ENCODE data around the gene TRPC4AP. TPM values are rescaled to one million over a fixed set of nuclear protein-coding genes. Genes with fewer than 3 reads are reported as not detected.

TRPC4AP gene
- total RNA-seq, 1 donor from 2014 or later: 60.2 TPM

- Mint-ChIP-seq H3K36me3 (ENCODE audit: low read depth) (peaks cover 74% of the 10 kb centered on the region), H3K27me3 (no peaks in the 10 kb centered on the region), H3K9me3 (no peaks in the 10 kb centered on the region), H3K4me3 (no peak overlapping the region), H3K4me1 (peaks cover 3% of the 10 kb centered on the region), H3K27ac (no peak overlapping the region)
- intact Hi-C loops (cut with micrococcal nuclease): no loop called here
- CTCF ChIA-PET: no interaction called here
- ATAC-seq (ENCODE audit: low read depth): no peak
- no peak for TF ChIP-seq CTCF (IDR thresholded peaks at IDR 0.05)
- no peak for DNase-seq
- POLR2A ChIA-PET: no interaction called here
These were observed 96.2 kb downstream of the TRPC4AP start for GRCh38 chr20:34996243-34997028.

- intact Hi-C loops (cut with micrococcal nuclease): no loop called here
- H3K4me1 Mint-ChIP-seq: peaks cover 1% of the 10 kb centered on the region
- H3K27me3 Mint-ChIP-seq: no peaks in the 10 kb centered on the region
- ChIA-PET CTCF (no interaction called here), POLR2A (no interaction called here)
- ATAC-seq (ENCODE audit: low read depth) (no peak), DNase-seq (no peak)
- TF ChIP-seq CTCF (IDR thresholded peaks at IDR 0.05): no peak
- H3K36me3 Mint-ChIP-seq (ENCODE audit: low read depth): peaks cover 68% of the 10 kb centered on the region
- H3K27ac Mint-ChIP-seq: no peak overlapping the region
- H3K4me3 Mint-ChIP-seq: no peak overlapping the region
- no peaks in the 10 kb centered on the region for H3K9me3 Mint-ChIP-seq
These were observed 96.9 kb downstream of the TRPC4AP start for GRCh38 chr20:34995696-34996095.

GRCh38 chr20:34995192-34995591, 97.4 kb downstream of the TRPC4AP start:
- Mint-ChIP-seq H3K4me3 (no peak overlapping the region), H3K9me3 (no peaks in the 10 kb centered on the region), H3K4me1 (no peaks in the 10 kb centered on the region), H3K36me3 (ENCODE audit: low read depth) (peaks cover 64% of the 10 kb centered on the region), H3K27me3 (no peaks in the 10 kb centered on the region), H3K27ac (no peak overlapping the region)
- POLR2A ChIA-PET: no interaction called here
- ATAC-seq (ENCODE audit: low read depth): no peak
- CTCF ChIA-PET: no interaction called here
- TF ChIP-seq CTCF (IDR thresholded peaks at IDR 0.05): no peak
- DNase-seq: no peak
- intact Hi-C loops (cut with micrococcal nuclease): no loop called here

- Mint-ChIP-seq H3K36me3 (ENCODE audit: low read depth) (peaks cover 58% of the 10 kb centered on the region), H3K27me3 (no peaks in the 10 kb centered on the region), H3K27ac (no peak overlapping the region), H3K9me3 (no peaks in the 10 kb centered on the region), H3K4me3 (no peak overlapping the region), H3K4me1 (no peaks in the 10 kb centered on the region)
- CTCF ChIA-PET: no interaction called here
- DNase-seq: no peak
- TF ChIP-seq CTCF (IDR thresholded peaks at IDR 0.05): no peak
- no peak for ATAC-seq (ENCODE audit: low read depth)
- intact Hi-C loops (cut with micrococcal nuclease): no loop called here
- POLR2A ChIA-PET: interaction anchor here (0.6 kb wide), 1 partner anchor 25 kb away, joined by 4 read pairs; no protein-coding TSS in a partner anchor
These were observed 98.0 kb downstream of the TRPC4AP start for GRCh38 chr20:34994509-34995131.

- intact Hi-C loops (cut with micrococcal nuclease): no loop called here
- ATAC-seq (ENCODE audit: low read depth) (no peak), DNase-seq (no peak)
- ChIA-PET CTCF (no interaction called here), POLR2A (interaction anchor here (0.6 kb wide), 1 partner anchor 25 kb away, joined by 4 read pairs; no protein-coding TSS in a partner anchor)
- Mint-ChIP-seq H3K4me3 (no peak overlapping the region), H3K27ac (no peak overlapping the region), H3K36me3 (ENCODE audit: low read depth) (peaks cover 53% of the 10 kb centered on the region), H3K4me1 (no peaks in the 10 kb centered on the region), H3K9me3 (no peaks in the 10 kb centered on the region), H3K27me3 (no peaks in the 10 kb centered on the region)
- no peak for TF ChIP-seq CTCF (IDR thresholded peaks at IDR 0.05)
These were observed 98.6 kb downstream of the TRPC4AP start for GRCh38 chr20:34993941-34994508.
